Measurements from ENCODE around the gene PLCL2.

Gene PLCL2

DNA sequence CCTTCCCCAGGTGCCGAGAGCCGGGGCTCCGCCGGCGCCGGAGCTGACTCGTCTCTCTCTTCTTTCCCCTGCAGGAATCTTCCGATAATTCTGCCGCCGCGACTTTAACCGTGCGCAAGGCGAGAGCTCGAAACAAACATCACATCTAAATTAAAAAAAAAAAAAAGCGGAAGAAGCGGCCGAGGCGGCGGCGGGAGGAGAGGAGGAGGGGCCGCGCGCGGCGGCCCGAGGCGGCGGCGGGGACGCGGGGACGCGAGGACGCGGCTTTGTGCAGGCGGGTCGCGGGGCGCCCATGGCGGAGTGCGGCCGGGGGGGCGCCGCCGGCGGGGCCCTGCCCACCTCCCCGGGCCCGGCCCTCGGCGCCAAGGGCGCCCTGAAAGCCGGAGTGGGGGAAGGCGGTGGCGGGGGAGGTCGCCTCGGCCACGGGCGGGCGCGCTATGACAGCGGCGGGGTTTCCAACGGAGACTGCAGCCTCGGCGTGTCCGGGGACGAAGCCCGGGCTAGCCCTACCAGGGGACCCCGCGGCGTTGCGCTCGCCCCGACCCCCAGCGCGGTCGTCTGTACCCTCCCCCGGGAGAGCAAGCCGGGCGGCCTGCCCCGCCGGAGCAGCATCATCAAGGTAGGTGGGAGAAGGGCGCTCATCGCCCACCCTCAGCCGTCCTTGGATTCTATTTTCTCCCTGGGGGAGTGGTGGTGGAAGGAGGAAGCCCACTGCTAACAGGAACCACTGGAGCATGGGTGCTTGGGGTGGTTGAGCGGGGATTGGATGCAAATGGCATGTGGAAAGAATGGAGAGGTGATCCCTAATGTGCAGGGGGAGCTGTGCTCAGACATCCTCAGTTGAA, at the start of gene PLCL2:
PLCL2 (plus strand) TSS at position 208 of the 845 bp plus-strand sequence; CDS start at position 293, 85 bp downstream.
- peak; percentile 61 for DNase-seq

- DNase-seq: no peak
Measured at GRCh38 chr3:16836505-16837237, 48.1 kb upstream of the PLCL2 start.

DNA sequence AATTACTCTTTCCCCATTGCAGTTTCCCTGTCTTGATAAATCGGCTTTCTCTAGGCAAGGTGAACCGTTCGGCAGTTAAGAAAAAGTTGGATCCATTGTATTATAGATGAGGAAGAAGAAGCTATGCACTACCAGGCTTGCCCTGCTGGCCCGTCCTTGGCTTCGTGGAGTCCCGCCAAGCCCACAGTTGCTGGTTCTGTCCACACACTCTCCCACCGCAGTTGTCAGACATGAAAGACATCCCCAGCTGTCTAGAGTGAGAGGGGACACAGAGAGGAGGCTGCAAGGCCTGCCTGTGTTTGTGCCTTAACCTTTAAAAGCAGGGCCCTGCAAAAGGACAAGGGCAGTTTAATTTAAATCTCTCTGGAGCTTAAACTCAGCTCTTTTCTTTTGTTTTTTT, 47.2 kb upstream of the PLCL2 start:
- DNase-seq: no peak

DNA sequence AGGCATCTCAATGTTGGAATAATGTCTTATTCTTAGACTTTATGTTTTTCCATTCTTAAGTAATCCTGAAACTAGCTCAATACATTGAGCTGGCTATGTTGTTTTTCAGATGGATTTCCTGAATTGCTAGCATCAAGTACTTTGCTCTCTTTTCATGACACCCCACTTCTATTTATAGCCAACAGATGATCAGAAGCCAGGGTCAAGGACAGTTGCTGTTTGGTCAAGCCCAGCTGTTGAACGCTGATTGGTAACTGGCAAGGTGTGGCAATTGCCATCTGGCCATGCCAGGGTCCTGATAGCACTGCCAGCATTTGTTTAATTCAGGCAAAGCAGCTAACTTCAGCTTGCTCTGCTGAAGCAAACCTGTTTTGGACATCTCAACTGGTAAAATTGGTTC, 46.2 kb upstream of the PLCL2 start:
- no peak for DNase-seq

DNA sequence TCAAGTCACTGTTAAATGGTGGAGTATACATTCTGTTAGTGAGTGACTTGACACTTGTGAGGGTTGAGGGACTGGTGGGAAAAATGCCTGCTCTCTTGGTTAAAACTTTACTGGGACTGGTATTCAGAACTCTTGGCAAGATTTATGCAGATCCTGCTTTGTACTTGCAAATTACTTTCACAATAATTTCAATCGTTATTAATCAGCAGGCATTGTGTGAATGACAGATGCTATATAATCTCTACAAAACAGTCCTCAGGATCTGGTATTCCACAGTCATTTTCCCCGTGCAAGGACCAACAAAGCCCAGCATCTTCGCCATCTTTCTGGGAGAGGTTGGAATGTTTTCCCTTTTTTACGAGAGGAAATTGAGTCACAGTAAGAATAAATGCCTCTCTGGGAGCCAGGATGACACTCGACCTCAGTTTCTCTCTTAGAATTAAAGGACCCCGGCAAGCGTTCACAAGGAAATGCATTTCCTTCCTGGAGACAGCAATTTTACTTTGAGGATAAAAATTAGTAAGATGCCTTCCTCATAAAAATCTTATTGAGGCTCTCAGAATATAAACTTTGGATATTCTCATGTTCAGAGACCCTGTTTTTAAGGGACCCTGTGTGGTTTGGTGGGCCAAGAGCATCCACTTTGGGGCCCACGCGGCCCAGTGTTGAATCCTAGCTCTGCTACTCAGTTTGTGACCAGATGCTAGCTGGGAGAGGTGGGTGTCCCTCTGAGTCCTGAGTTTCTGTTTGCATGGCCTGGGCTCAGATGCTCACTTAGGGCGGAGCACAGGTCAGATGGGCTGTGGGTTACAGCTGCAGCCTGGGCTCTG, 45.3 kb upstream of the PLCL2 start:
- no peak for DNase-seq

DNA sequence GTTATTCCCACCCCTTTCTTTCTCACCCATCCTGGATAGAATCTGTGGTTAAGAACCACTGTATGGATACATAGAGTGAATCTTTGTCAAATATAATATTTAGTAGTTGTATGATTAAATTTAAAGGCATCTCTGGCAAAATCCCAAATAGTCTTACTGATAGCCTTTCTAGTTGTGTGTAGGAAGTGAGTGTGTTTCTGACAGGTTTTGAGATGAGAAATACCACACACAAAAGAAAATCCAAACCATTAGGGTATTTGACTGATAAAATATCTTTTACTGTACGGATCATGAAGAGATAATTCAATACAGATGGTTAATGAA, 44.7 kb upstream of the PLCL2 start:
- no peak for DNase-seq

DNA sequence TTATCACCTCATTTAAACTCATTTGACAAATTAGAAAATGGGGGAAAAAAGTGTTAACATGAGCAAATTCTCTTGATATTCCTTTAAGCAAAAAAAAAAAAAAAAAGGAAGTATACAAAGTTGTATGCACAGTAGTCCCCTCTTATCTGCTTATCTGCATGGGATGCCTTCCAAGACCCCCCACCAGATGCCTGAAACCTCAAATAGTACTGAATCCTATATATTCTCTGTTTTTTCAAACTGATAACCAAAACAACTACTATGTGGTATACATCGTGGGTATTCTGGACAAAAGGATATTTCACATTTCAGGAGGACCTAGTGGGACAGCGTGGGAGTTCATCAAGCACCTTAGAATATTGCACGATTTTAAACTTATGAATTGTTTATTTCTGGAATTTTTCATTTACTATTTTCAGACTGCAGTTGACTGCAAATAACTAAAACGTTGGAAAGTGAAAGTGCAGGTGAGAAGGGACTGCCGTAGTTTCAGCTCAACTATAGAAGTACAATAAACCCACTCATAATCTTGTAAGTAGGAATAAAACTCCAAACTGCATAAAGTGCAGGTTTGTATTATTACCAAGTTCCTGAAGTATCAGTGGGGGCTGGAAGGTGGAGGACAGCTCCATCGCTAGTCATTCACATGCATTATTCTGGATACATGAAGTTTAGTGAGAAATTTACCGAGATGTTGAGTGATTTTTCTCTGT, 43.6 kb upstream of the PLCL2 start:
- DNase-seq: no peak

GRCh38 chr3:16841904-16842271, 42.9 kb upstream of the PLCL2 start:
- no peak for DNase-seq

DNA sequence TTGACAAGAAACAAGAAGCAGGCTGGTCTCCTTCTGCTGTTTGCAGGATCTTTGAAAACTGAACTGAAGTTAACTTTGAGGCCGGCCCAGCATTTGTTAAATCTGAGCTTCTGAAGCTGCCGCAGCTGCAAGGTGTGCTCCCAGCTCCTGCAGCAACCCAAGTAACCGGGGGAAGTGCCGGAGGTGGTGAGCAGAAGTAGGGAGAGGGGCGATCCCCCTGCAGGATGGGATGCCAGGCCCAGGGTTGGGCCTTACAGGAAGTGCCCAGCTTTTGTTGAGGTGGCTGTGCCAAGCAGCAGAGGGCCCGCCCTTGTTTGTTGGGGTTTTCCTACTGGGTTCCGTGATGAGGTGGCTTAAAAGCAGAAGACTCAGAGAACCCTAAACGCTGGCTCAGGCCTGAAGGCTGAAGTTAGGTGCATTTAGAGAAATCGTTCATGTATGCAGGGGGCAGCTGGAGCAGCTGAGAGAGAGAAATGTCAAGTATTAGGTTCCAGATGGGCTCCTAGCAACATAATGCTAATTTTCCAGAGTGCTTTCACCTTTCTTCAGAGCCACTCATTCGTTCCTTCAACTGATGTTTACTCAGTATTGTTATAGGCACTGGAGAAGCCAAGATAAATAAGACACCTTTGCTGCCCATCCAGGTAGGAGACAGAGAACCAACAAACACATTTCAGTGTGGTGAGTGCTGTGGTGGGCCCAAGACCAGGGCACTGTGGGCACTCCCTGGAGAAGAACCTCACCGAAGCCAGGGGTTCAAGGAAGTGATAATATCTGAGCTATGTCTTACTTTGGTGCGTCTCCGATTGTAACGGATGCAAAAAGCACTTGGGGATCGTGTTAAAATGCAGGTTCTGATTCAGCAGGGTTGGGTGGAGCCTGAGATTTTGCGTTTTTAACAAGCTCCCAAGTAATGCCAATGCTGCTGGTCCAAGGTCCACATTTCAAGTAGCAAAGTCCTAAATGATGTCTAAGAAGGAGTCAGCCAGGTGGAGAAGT, 42.2 kb upstream of the PLCL2 start:
- no peak for DNase-seq

- no peak for DNase-seq
Measured at GRCh38 chr3:16844222-16844621, 40.5 kb upstream of the PLCL2 start.

DNA sequence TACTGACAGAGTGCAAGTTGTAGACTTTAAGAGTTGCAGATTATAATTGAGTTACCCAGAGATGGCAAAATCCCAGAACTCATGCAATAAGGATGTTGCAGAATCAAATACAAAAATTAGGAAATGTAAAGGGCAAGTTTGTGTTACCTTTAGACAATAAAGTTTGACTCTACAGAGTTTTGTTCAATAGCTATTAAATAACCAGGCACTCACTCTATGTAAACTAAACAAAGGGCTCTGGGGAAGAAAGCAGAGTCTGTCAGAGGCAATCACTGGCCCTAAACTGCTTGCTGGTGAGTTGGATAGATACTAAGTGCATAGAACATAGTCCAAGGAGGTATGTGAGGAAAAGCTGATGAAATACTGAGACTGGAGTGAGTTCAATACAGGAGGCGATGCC, 40.0 kb upstream of the PLCL2 start:
- no peak for DNase-seq

GRCh38 chr3:16846373-16847080, 38.2 kb upstream of the PLCL2 start:
- no peak for DNase-seq

- no peak for DNase-seq
Measured at GRCh38 chr3:16848007-16848406, 36.7 kb upstream of the PLCL2 start.

GRCh38 chr3:16849229-16849628, 35.5 kb upstream of the PLCL2 start:
- no peak for DNase-seq

DNA sequence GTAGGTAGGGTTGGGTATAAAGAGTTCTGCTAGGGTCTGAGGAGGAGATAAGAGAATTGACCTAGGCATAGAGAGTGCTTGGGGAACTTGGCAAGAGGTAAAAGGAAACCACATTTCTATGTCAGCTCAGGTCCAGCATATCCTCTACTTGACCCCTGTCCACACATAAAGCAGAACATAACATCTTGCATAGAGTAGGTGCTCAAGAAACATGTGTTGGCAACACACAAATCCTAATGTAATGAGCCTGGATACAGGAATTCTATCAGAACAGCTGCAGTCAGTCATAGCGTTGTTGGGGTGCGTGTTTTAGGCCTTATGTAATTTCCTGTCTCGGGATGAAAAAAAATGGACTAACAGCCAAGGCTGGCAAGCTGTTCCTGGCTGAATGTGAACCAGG, 35.0 kb upstream of the PLCL2 start:
- DNase-seq: no peak

DNA sequence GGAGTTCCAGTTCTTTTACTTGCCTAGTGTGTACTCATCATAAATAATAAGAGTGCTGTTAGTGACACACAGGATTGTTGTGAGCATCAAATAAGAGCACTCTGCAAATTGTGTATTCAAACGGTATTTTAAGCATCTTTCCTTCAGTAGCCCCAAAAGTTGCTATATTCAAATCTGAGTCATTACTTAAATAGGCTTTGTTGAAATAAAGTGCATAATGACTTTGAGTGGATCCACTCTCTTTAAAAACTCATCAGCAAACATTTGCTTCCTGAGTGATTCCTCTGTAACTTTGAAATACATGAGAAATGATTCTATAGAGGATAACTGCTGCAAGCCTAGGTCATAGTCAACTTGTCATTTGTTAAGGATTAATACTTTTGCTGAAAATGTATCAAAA, 29.3 kb upstream of the PLCL2 start:
- DNase-seq: no peak

- no peak for DNase-seq
Measured at GRCh38 chr3:16860234-16860633, 24.5 kb upstream of the PLCL2 start.

GRCh38 chr3:16861432-16861831, 23.3 kb upstream of the PLCL2 start:
- DNase-seq: no peak

GRCh38 chr3:16864610-16865313, 20.0 kb upstream of the PLCL2 start:
- no peak for DNase-seq

GRCh38 chr3:16865335-16865734, 19.4 kb upstream of the PLCL2 start:
- DNase-seq: no peak
